CD14-positive monocyte (primary cell): Measurements from ENCODE around the gene RNF181. TPM values are rescaled to one million over a fixed set of nuclear protein-coding genes. Genes with fewer than 3 reads are reported as not detected.

Experiments
- DNase-seq, 3 donors: peaks; one replicate each; pipeline ENCODE4 v3.0.0-alpha.2; 2011 to 2022
- H2AFZ ChIP-seq: 2 replicates; pipeline ENCODE4 v1.6.0; 2012; ENCODE audit warnings: mild to moderate bottlenecking, low read depth, low read length, inconsistent platforms; ENCODE audit not compliant: insufficient read depth, poor library complexity, severe bottlenecking
- H3K27ac ChIP-seq, 2 donors: 1 replicate in 1 of 2; 2 replicates in 1 of 2; pipeline ENCODE4 v1.5.1; 2012 to 2013; ENCODE audit warnings: low read length in 2 of 2, control low read depth in 1 of 2, inconsistent platforms in 1 of 2, low read depth in 1 of 2, mild to moderate bottlenecking in 1 of 2
- H3K27me3 ChIP-seq, 2 donors: one replicate each; pipeline versions ENCODE4 v1.6.0 to v1.6.1; 2011 to 2013; ENCODE audit warnings: low read length in 2 of 2; ENCODE audit not compliant: control insufficient read depth in 2 of 2, insufficient read depth in 2 of 2
- H3K36me3 ChIP-seq, 2 donors: replicated peaks in 1 of 2; 1 replicate in 1 of 2; 2 replicates in 1 of 2; pipeline versions ENCODE4 v1.5.1 to v1.6.1; 2012 to 2013; ENCODE audit warnings: low read length in 2 of 2, control low read depth in 1 of 2, inconsistent platforms in 1 of 2, mild to moderate bottlenecking in 1 of 2; ENCODE audit not compliant: insufficient read depth in 2 of 2, control insufficient read depth in 1 of 2
- H3K4me1 ChIP-seq, 2 donors: 1 replicate in 1 of 2; 2 replicates in 1 of 2; pipeline versions ENCODE4 v1.5.1 to v1.6.1; 2012 to 2013; ENCODE audit warnings: low read length in 2 of 2, control low read depth in 1 of 2, inconsistent platforms in 1 of 2, mild to moderate bottlenecking in 1 of 2, moderate library complexity in 1 of 2; ENCODE audit not compliant: insufficient read depth in 2 of 2, control insufficient read depth in 1 of 2
- H3K4me2 ChIP-seq: replicated peaks from 2 replicates; pipeline ENCODE3; 2012; ENCODE audit warnings: low read length, moderate library complexity, mild to moderate bottlenecking; ENCODE audit not compliant: poor library complexity, severe bottlenecking; ENCODE audit errors: extremely low read depth
- H3K4me3 ChIP-seq, 3 experiments: fragments of 200-600 bp in 1 of 3; sonication (generic) in 1 of 3; replicated peaks in 1 of 3; 1 replicate in 2 of 3; 2 replicates in 1 of 3; pipeline ENCODE4 v1.5.1; 2011 to 2013; ENCODE audit warnings: low read length in 3 of 3, mild to moderate bottlenecking in 3 of 3, control low read depth in 2 of 3, low read depth in 2 of 3, inconsistent platforms in 1 of 3, moderate library complexity in 1 of 3
- H3K79me2 ChIP-seq: 2 replicates; pipeline ENCODE4 v1.6.0; 2012; ENCODE audit warnings: mild to moderate bottlenecking, control low read depth, inconsistent platforms, low read length, moderate library complexity; ENCODE audit not compliant: insufficient read depth
- H3K9ac ChIP-seq: 2 replicates; pipeline ENCODE4 v1.6.0; 2017; ENCODE audit warnings: low read length, mild to moderate bottlenecking; ENCODE audit not compliant: insufficient read depth, poor library complexity, severe bottlenecking
- H3K9me3 ChIP-seq, 2 donors: replicated peaks in 1 of 2; 1 replicate in 1 of 2; 2 replicates in 1 of 2; pipeline versions ENCODE4 v1.5.1 to v1.6.1; 2012 to 2013; ENCODE audit warnings: low read length in 2 of 2, control low read depth in 1 of 2; ENCODE audit not compliant: control insufficient read depth in 1 of 2, insufficient read depth in 1 of 2
- H4K20me1 ChIP-seq: 2 replicates; pipeline ENCODE4 v1.6.0; 2012; ENCODE audit warnings: mild to moderate bottlenecking, low read length, control low read depth, moderate library complexity; ENCODE audit not compliant: insufficient read depth
- H3K27ac Mint-ChIP-seq, 7 donors: one replicate each; pipeline ENCODE4 v1.8.0; 2020; ENCODE audit warnings: mild to moderate bottlenecking in 7 of 7, mixed read lengths in 7 of 7, moderate library complexity in 6 of 7, inconsistent platforms in 2 of 7
- H3K27me3 Mint-ChIP-seq, 3 donors: one replicate each; pipeline ENCODE4 v1.8.0; 2021 to 2022; ENCODE audit warnings: low read depth in 3 of 3, mild to moderate bottlenecking in 3 of 3, mixed read lengths in 3 of 3, moderate library complexity in 3 of 3, inconsistent platforms in 1 of 3
- H3K36me3 Mint-ChIP-seq, 2 donors: one replicate each; pipeline ENCODE4 v1.8.0; 2020; ENCODE audit warnings: mixed read lengths in 2 of 2, inconsistent platforms in 1 of 2, mild to moderate bottlenecking in 1 of 2
- H3K4me1 Mint-ChIP-seq: one replicate; pipeline ENCODE4 v1.8.0; 2020; ENCODE audit warnings: mild to moderate bottlenecking, mixed read lengths
- H3K4me3 Mint-ChIP-seq, 2 donors: one replicate each; pipeline ENCODE4 v1.8.0; 2020; ENCODE audit warnings: mild to moderate bottlenecking in 2 of 2, mixed read lengths in 2 of 2, moderate library complexity in 1 of 2
- H3K9me3 Mint-ChIP-seq, 7 donors: one replicate each; pipeline ENCODE4 v1.8.0; 2020 to 2022; ENCODE audit warnings: mixed read lengths in 7 of 7, mild to moderate bottlenecking in 6 of 7, moderate library complexity in 6 of 7, inconsistent platforms in 2 of 7
- CTCF ChIP-seq: fragments of 200-600 bp; IDR thresholded peaks from one replicate; pipeline ENCODE4 v1.8.0; 2022; ENCODE audit warnings: antibody characterized with exemption, mild to moderate bottlenecking
- whole genome bisulfite sequencing: methylation state at CpG from one replicate; pipeline ENCODE4 v1.1.5; 2013; ENCODE audit warnings: missing lambda C conversion rate; ENCODE audit not compliant: insufficient coverage; 5-methylcytosine and 5-hydroxymethylcytosine counted together
- intact Hi-C, 2 donors: fragments of 100-400 bp; cut with micrococcal nuclease; formaldehyde crosslinking; loops; one replicate each; pipeline versions ENCODE4 v1.15.0 to v1.15.1; 2023
- polyA plus RNA-seq, 3 donors: library from polyadenylated mRNA; depleted of rRNA in 1 of 3; unstranded in 2 of 3; stranded (reverse) in 1 of 3; fragments of 300-500 nt in 2 of 3; fragments of >200 nt in 1 of 3; fragmentation: Illumina TruSeq in 2 of 3; gene quantifications; 1 replicate in 2 of 3; 2 replicates in 1 of 3; pipeline ENCODE4 v1.2.3, GENCODE V29; 2012 to 2021

RNF181 gene
- polyA plus RNA-seq, 3 donors = 254 to 475 (median 382) TPM

- Histone ChIP-seq H3K9ac (no peak overlapping the region), H3K4me1 (peaks cover 39 to 55% of the 10 kb centered on the region in 2 donors), H3K27me3 (no peaks in the 10 kb centered on the region), H3K4me3 (no peak overlapping the region), H3K27ac (no peak overlapping the region), H3K36me3 (peaks cover 27 to 35% of the 10 kb centered on the region in 2 donors), H2AFZ (no peak overlapping the region), H3K79me2 (peaks cover 37% of the 10 kb centered on the region), H3K4me2 (no peak overlapping the region), H4K20me1 (peaks cover 51% of the 10 kb centered on the region), H3K9me3 (no peaks in the 10 kb centered on the region)
- intact Hi-C loops = loop anchor here (5.0 kb wide), 2 partner anchors 32 to 37 kb away; partner anchors contain the start of gene GGCX (in 1 of the 2)
- no peak for TF ChIP-seq CTCF
- H3K9me3 Mint-ChIP-seq = peaks cover 0 to 2% (median 0%) of the 10 kb centered on the region in 7 donors
- H3K4me1 Mint-ChIP-seq = peaks cover 48% of the 10 kb centered on the region
- H3K36me3 Mint-ChIP-seq = peaks cover 31 to 34% of the 10 kb centered on the region in 2 donors
- no peak overlapping the region for H3K27ac Mint-ChIP-seq
- whole genome bisulfite sequencing = 82% methylated on average over 17 of the region's 17 CpGs
- no peak overlapping the region for H3K4me3 Mint-ChIP-seq
- peaks cover 3 to 8% (median 4%) of the 10 kb centered on the region in 3 donors for H3K27me3 Mint-ChIP-seq
- no peak for DNase-seq
Measured at GRCh38 chr2:85599468-85600234, 4.1 kb downstream of the RNF181 start.

- H2AFZ ChIP-seq = no peak overlapping the region
- H3K36me3 ChIP-seq = peaks cover 27 to 35% of the 10 kb centered on the region in 2 donors
- H3K79me2 ChIP-seq = peaks cover 31% of the 10 kb centered on the region
- no peaks in the 10 kb centered on the region for H3K27me3 ChIP-seq
- intact Hi-C loops = loop anchor here (5.0 kb wide), 2 partner anchors 33 to 38 kb away; partner anchors contain the start of gene GGCX (in 1 of the 2)
- 80% methylated on average over 2 of the region's 3 CpGs for whole genome bisulfite sequencing
- peaks cover 3 to 7% (median 4%) of the 10 kb centered on the region in 3 donors for H3K27me3 Mint-ChIP-seq
- no peaks in the 10 kb centered on the region for H3K9me3 ChIP-seq
- H3K9me3 Mint-ChIP-seq = peaks cover 0 to 2% (median 0%) of the 10 kb centered on the region in 7 donors
- H3K4me1 Mint-ChIP-seq = peaks cover 48% of the 10 kb centered on the region
- H3K36me3 Mint-ChIP-seq = peaks cover 31 to 34% of the 10 kb centered on the region in 2 donors
- no peak overlapping the region for H3K4me3 Mint-ChIP-seq
- H4K20me1 ChIP-seq = peaks cover 56% of the 10 kb centered on the region
- H3K27ac ChIP-seq = no peak overlapping the region
- H3K4me3 ChIP-seq = no peak overlapping the region
- peaks cover 36 to 54% of the 10 kb centered on the region in 2 donors for H3K4me1 ChIP-seq
- TF ChIP-seq CTCF = no peak
- H3K9ac ChIP-seq = no peak overlapping the region
- DNase-seq = no peak
- peak overlapping the region in 1 of 7 donors; percentile 68 for H3K27ac Mint-ChIP-seq
- H3K4me2 ChIP-seq = no peak overlapping the region
Measured at GRCh38 chr2:85600235-85600575, 4.7 kb downstream of the RNF181 start.
